Measurements from ENCODE around the gene PCSK4. TPM values are rescaled to one million over a fixed set of nuclear protein-coding genes. Genes with fewer than 3 reads are reported as not detected.

PCSK4 gene
- polyA plus RNA-seq, 1 experiment: 0.40 TPM

GRCh38 chr19:1505991-1506881 lies 16.1 kb upstream of the PCSK4 start:
- DNase-seq (ENCODE audit: low read depth, low spot score): no peak
- ChIA-PET CTCF (no interaction called here), POLR2A (no interaction called here)
- Histone ChIP-seq H3K27ac (ENCODE audit: low read depth, low read length) (no peak overlapping the region), H3K9me3 (ENCODE audit: control insufficient read depth, insufficient read depth, low read length) (peaks cover 15% of the 10 kb centered on the region; the same call in 1 of the 2 replicates), H3K4me3 (ENCODE audit: low read depth, low read length) (no peak overlapping the region), H3K27me3 (ENCODE audit: control insufficient read depth, insufficient read depth, low read length) (peaks cover 16% of the 10 kb centered on the region)
- TF ChIP-seq CTCF (IDR thresholded peaks at IDR 0.05; ENCODE audit: low read depth, low read length): no peak

GRCh38 chr19:1505012-1505411 lies 14.9 kb upstream of the PCSK4 start:
- CTCF ChIA-PET: no interaction called here

GRCh38 chr19:1503925-1504773 lies 14.0 kb upstream of the PCSK4 start:
- H3K27me3 ChIP-seq (ENCODE audit: control insufficient read depth, insufficient read depth, low read length): peaks cover 18% of the 10 kb centered on the region
- no peak overlapping the region for H3K4me3 ChIP-seq (ENCODE audit: low read depth, low read length)
- ChIA-PET POLR2A (no interaction called here), CTCF (interaction anchor here (1.1 kb wide), 1 partner anchor 11 kb away, joined by 3 read pairs; no protein-coding TSS in a partner anchor)
- TF ChIP-seq CTCF (IDR thresholded peaks at IDR 0.05; ENCODE audit: low read depth, low read length): no peak
- H3K9me3 ChIP-seq (ENCODE audit: control insufficient read depth, insufficient read depth, low read length): peaks cover 19% of the 10 kb centered on the region
- H3K27ac ChIP-seq (ENCODE audit: low read depth, low read length): no peak overlapping the region
- DNase-seq (ENCODE audit: low read depth, low spot score): no peak

More at GRCh38 chr19:1505012-1505411, 14.9 kb upstream of the PCSK4 start:
- Histone ChIP-seq H3K27me3 (ENCODE audit: control insufficient read depth, insufficient read depth, low read length) (peaks cover 18% of the 10 kb centered on the region), H3K9me3 (ENCODE audit: control insufficient read depth, insufficient read depth, low read length) (peaks cover 16% of the 10 kb centered on the region), H3K4me3 (ENCODE audit: low read depth, low read length) (no peak overlapping the region), H3K27ac (ENCODE audit: low read depth, low read length) (no peak overlapping the region)
- no peak for TF ChIP-seq CTCF (IDR thresholded peaks at IDR 0.05; ENCODE audit: low read depth, low read length)
- POLR2A ChIA-PET: no interaction called here
- no peak for DNase-seq (ENCODE audit: low read depth, low spot score)

- H3K27ac ChIP-seq (ENCODE audit: low read depth, low read length): no peak overlapping the region
- POLR2A ChIA-PET: interaction anchor here (0.7 kb wide), 1 partner anchor 235 kb away, joined by 12 read pairs; no protein-coding TSS in a partner anchor
- peak overlapping the region; percentile 41 for H3K4me3 ChIP-seq (ENCODE audit: low read depth, low read length)
- TF ChIP-seq CTCF (IDR thresholded peaks at IDR 0.05; ENCODE audit: low read depth, low read length): peak; percentile 64
- peaks cover 16% of the 10 kb centered on the region for H3K9me3 ChIP-seq (ENCODE audit: control insufficient read depth, insufficient read depth, low read length)
- H3K27me3 ChIP-seq (ENCODE audit: control insufficient read depth, insufficient read depth, low read length): peaks cover 18% of the 10 kb centered on the region
- no peak for DNase-seq (ENCODE audit: low read depth, low spot score)
- CTCF ChIA-PET: interaction anchor here (1.1 kb wide), 1 partner anchor 11 kb away, joined by 3 read pairs; no protein-coding TSS in a partner anchor
Measured at GRCh38 chr19:1503089-1503924, 13.2 kb upstream of the PCSK4 start.
